SK-N-SH treated with all-trans-retinoic acid at 6 μM for 48 hours (cell line): ENCODE data around the gene BPIFB1.

Experiments
- BACH2 ChIP-seq: fragments of 250-450 bp; sonication (Bioruptor Pico); IDR thresholded peaks from 2 replicates; pipeline ENCODE4 v1.9.0; 2021; ENCODE audit warnings: mild to moderate bottlenecking, borderline replicate concordance
- ESRRG ChIP-seq: fragments of 250-450 bp; sonication (Bioruptor Pico); IDR thresholded peaks from 2 replicates; pipeline ENCODE4 v1.6.1; 2021; ENCODE audit warnings: mild to moderate bottlenecking
- SNAI2 ChIP-seq: fragments of 250-450 bp; sonication (Bioruptor Pico); IDR thresholded peaks from 2 replicates; pipeline ENCODE4 v1.5.0; 2020; ENCODE audit warnings: mild to moderate bottlenecking, moderate library complexity
- TOX ChIP-seq: fragments of 250-450 bp; sonication (Bioruptor Pico); IDR thresholded peaks from 2 replicates; pipeline ENCODE4 v1.8.0; 2021; ENCODE audit warnings: mild to moderate bottlenecking, moderate library complexity, borderline replicate concordance
- TF ChIP-seq, protein P1 (sequence below): fragments of 250-450 bp; sonication (Bioruptor Pico); IDR thresholded peaks from 2 replicates; pipeline ENCODE4 v1.5.1; 2021; ENCODE audit warnings: mild to moderate bottlenecking, moderate library complexity

DNA sequence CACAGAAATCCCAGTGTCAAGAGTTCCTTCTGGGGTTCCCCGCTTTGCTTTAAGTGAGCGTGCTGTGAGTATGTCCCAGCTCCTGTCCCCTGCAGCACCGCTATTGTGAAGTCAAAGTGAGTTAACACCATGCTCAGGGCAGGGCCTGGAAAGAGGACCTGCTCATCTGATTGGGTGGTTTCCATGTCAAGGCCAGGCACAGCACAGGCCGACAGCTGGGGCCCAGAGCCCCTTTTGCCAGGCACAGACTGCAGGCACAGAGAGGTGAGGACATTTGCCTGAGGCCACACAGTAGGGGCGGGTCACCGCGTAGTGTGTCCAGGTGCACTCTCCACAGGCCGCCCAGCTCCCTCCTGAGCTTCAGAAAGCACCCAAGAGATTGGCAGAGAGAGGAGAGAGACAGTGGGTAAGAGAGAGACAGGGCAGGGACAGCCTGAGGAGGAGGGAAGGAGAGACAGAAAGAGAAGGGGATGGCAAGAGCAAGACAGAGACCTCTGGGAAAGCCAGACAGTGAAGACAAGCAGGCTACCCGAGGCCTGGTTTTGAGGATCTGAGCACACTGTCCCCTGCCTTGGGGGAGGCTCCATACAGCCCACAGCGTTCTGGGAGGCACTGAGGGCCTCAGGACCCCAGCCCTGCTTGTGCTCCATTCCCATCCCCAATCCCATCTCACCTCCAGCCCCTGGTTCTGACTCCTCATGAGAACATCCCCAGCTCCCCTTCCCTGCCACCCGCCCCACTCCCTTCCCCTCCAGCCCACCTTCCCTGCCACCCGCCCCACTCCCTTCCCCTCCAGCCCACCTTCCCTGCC is 6.5 kb upstream of the BPIFB1 start:
- TF ChIP-seq, protein P1, sequence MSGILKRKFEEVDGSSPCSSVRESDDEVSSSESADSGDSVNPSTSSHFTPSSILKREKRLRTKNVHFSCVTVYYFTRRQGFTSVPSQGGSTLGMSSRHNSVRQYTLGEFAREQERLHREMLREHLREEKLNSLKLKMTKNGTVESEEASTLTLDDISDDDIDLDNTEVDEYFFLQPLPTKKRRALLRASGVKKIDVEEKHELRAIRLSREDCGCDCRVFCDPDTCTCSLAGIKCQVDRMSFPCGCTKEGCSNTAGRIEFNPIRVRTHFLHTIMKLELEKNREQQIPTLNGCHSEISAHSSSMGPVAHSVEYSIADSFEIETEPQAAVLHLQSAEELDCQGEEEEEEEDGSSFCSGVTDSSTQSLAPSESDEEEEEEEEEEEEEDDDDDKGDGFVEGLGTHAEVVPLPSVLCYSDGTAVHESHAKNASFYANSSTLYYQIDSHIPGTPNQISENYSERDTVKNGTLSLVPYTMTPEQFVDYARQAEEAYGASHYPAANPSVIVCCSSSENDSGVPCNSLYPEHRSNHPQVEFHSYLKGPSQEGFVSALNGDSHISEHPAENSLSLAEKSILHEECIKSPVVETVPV (CRISPR knock-in tag): no peak
- TF ChIP-seq BACH2 (CRISPR knock-in tag) (no peak), TOX (CRISPR knock-in tag) (no peak), SNAI2 (CRISPR knock-in tag) (no peak), ESRRG (CRISPR knock-in tag) (no peak)
